Measurements from ENCODE around the gene PRKAA1. TPM values are rescaled to one million over a fixed set of nuclear protein-coding genes. Genes with fewer than 3 reads are reported as not detected.

Gene PRKAA1
- polyA plus RNA-seq, 1 donor from 2014 or later = 66.9 TPM

GRCh38 chr5:40813698-40814281 lies 15.6 kb upstream of the PRKAA1 start:
- TF ChIP-seq, protein P1, sequence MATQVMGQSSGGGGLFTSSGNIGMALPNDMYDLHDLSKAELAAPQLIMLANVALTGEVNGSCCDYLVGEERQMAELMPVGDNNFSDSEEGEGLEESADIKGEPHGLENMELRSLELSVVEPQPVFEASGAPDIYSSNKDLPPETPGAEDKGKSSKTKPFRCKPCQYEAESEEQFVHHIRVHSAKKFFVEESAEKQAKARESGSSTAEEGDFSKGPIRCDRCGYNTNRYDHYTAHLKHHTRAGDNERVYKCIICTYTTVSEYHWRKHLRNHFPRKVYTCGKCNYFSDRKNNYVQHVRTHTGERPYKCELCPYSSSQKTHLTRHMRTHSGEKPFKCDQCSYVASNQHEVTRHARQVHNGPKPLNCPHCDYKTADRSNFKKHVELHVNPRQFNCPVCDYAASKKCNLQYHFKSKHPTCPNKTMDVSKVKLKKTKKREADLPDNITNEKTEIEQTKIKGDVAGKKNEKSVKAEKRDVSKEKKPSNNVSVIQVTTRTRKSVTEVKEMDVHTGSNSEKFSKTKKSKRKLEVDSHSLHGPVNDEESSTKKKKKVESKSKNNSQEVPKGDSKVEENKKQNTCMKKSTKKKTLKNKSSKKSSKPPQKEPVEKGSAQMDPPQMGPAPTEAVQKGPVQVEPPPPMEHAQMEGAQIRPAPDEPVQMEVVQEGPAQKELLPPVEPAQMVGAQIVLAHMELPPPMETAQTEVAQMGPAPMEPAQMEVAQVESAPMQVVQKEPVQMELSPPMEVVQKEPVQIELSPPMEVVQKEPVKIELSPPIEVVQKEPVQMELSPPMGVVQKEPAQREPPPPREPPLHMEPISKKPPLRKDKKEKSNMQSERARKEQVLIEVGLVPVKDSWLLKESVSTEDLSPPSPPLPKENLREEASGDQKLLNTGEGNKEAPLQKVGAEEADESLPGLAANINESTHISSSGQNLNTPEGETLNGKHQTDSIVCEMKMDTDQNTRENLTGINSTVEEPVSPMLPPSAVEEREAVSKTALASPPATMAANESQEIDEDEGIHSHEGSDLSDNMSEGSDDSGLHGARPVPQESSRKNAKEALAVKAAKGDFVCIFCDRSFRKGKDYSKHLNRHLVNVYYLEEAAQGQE (IDR thresholded peaks at IDR 0.05; ENCODE audit: borderline replicate concordance) = no peak
- TF ChIP-seq POLR2AphosphoS5 (IDR thresholded peaks at IDR 0.05) (no peak), RAD21 (conservative IDR thresholded peaks at IDR 0.05) (no peak), EP300 (conservative IDR thresholded peaks at IDR 0.05; ENCODE audit: poor library complexity, severe bottlenecking) (no peak), TAF1 (IDR thresholded peaks at IDR 0.05; ENCODE audit: low read depth) (no peak), EZH2 (IDR thresholded peaks at IDR 0.05; ENCODE audit: borderline replicate concordance, insufficient read depth, low read length, poor library complexity, severe bottlenecking) (no peak), SMC3 (conservative IDR thresholded peaks at IDR 0.05; ENCODE audit: poor library complexity) (no peak), CTCF (IDR thresholded peaks at IDR 0.05; ENCODE audit: poor library complexity, severe bottlenecking) (no peak), MXI1 (conservative IDR thresholded peaks at IDR 0.05; ENCODE audit: poor library complexity, severe bottlenecking) (no peak)
- no peaks in the 10 kb centered on the region for H4K20me1 ChIP-seq (ENCODE audit: insufficient read depth)
- no peak overlapping the region for H3K4me2 ChIP-seq (ENCODE audit: low read length)
- no peak overlapping the region for H3K27ac ChIP-seq (ENCODE audit: low read length)
- no peaks in the 10 kb centered on the region for H3K79me2 ChIP-seq (replicated peaks; ENCODE audit: insufficient read depth, low read length)
- H3K27me3 ChIP-seq (ENCODE audit: insufficient read depth, low read depth, low read length) = no peaks in the 10 kb centered on the region
- H2AFZ ChIP-seq (ENCODE audit: low read depth, low read length) = no peak overlapping the region
- H3K36me3 ChIP-seq (ENCODE audit: insufficient read depth, low read length) = no peaks in the 10 kb centered on the region
- H3K9me3 ChIP-seq (ENCODE audit: low read length) = no peaks in the 10 kb centered on the region
- no peak overlapping the region for H3K9ac ChIP-seq (ENCODE audit: low read length)
- H3K9me2 ChIP-seq (ENCODE audit: insufficient read depth, low read length) = no peaks in the 10 kb centered on the region
- H3F3A ChIP-seq (ENCODE audit: insufficient read depth, low read length, poor library complexity, severe bottlenecking) = no peaks in the 10 kb centered on the region
- no peak overlapping the region for H3K4me3 ChIP-seq (ENCODE audit: low read length)

DNA sequence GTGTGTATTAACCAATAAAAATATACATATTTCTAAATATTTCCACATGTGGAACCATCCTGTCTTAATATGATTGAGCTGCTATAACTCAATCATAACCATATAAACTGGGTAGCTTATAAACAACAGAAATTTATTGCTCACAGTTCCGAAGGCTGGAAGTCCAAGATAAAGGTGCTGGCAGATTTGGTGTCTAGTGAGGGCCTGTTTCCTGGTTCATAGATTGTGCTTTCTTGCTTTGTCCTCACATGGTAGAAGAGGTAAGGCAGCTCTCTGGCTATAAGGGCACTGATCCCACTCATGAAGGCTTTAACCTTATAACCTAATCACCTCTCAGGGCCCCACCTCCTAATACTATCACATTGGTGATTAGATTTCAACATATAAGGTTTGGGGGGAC lies 14.0 kb upstream of the PRKAA1 start:
- Histone ChIP-seq H3K36me3 (ENCODE audit: insufficient read depth, low read length) (no peaks in the 10 kb centered on the region), H3K4me2 (ENCODE audit: low read length) (no peak overlapping the region), H3K27ac (ENCODE audit: low read length) (no peak overlapping the region), H3K79me2 (replicated peaks; ENCODE audit: insufficient read depth, low read length) (no peaks in the 10 kb centered on the region), H3K4me3 (ENCODE audit: low read length) (no peak overlapping the region), H3K9me3 (ENCODE audit: low read length) (no peaks in the 10 kb centered on the region), H3K27me3 (ENCODE audit: insufficient read depth, low read depth, low read length) (no peaks in the 10 kb centered on the region), H3K9me2 (ENCODE audit: insufficient read depth, low read length) (no peaks in the 10 kb centered on the region), H4K20me1 (ENCODE audit: insufficient read depth) (no peaks in the 10 kb centered on the region), H2AFZ (ENCODE audit: low read depth, low read length) (no peak overlapping the region), H3K9ac (ENCODE audit: low read length) (no peak overlapping the region), H3F3A (ENCODE audit: insufficient read depth, low read length, poor library complexity, severe bottlenecking) (no peaks in the 10 kb centered on the region)
- TF ChIP-seq EZH2 (IDR thresholded peaks at IDR 0.05; ENCODE audit: borderline replicate concordance, insufficient read depth, low read length, poor library complexity, severe bottlenecking) (no peak), MXI1 (conservative IDR thresholded peaks at IDR 0.05; ENCODE audit: poor library complexity, severe bottlenecking) (no peak), EP300 (conservative IDR thresholded peaks at IDR 0.05; ENCODE audit: poor library complexity, severe bottlenecking) (no peak), SMC3 (conservative IDR thresholded peaks at IDR 0.05; ENCODE audit: poor library complexity) (no peak), POLR2AphosphoS5 (IDR thresholded peaks at IDR 0.05) (no peak), RAD21 (conservative IDR thresholded peaks at IDR 0.05) (no peak), CTCF (IDR thresholded peaks at IDR 0.05; ENCODE audit: poor library complexity, severe bottlenecking) (no peak), TAF1 (IDR thresholded peaks at IDR 0.05; ENCODE audit: low read depth) (no peak)
- TF ChIP-seq, protein P1 (IDR thresholded peaks at IDR 0.05; ENCODE audit: borderline replicate concordance) = no peak

Measured in neural cell (in vitro differentiated cells).